Measurements from ENCODE around the gene CASZ1. TPM values are rescaled to one million over a fixed set of nuclear protein-coding genes. Genes with fewer than 3 reads are reported as not detected.

Gene CASZ1
- total and polyA plus RNA-seq, 2 donors (not counting 3 experiments of a cell fraction or from before 2014, with no cell fraction given) = 1.5 to 5.2 TPM

- H3K27ac ChIP-seq (ENCODE audit: insufficient read depth, low read depth, low read length) = no peak overlapping the region
- H3K9me1 ChIP-seq (replicated peaks; ENCODE audit: control insufficient read depth, extremely low read depth, insufficient read depth, low read length) = no peaks in the 10 kb centered on the region
- no peaks in the 10 kb centered on the region for H4K20me1 ChIP-seq (replicated peaks; ENCODE audit: control insufficient read depth, extremely low read depth, insufficient read depth, low read length)
- DNase-seq (ENCODE audit: low read depth, low spot score) = no peak
- no peak overlapping the region for H3K4me3 ChIP-seq (replicated peaks in 1 of 3; ENCODE audit: insufficient read depth in 1 of 3, low read depth in 1 of 3, low read length in 3 of 3)
- H3K27me3 ChIP-seq (ENCODE audit: control insufficient read depth in 2 of 2, insufficient read depth in 2 of 2, low read length in 2 of 2) = peaks cover 0 to 2% of the 10 kb centered on the region in 2 experiments
- H2AFZ ChIP-seq (ENCODE audit: low read depth, low read length) = no peak overlapping the region
- H3K79me2 ChIP-seq (ENCODE audit: control insufficient read depth, insufficient read depth, low read length) = no peaks in the 10 kb centered on the region
- H3K4me1 ChIP-seq (ENCODE audit: control insufficient read depth, extremely low read depth, insufficient read depth, low read length) = no peaks in the 10 kb centered on the region
- no TSS peak for BruUV-seq (replicated peaks)
- dilution Hi-C loops (cut with MboI; ENCODE audit: extremely low pct_ligation_motif_present, low sequenced_read_pairs) = no loop called here
- no peak overlapping the region for H3K9ac ChIP-seq (replicated peaks; ENCODE audit: extremely low read depth, insufficient read depth, low read length)
- TF ChIP-seq EZH2 (IDR thresholded peaks at IDR 0.05; ENCODE audit: borderline replicate concordance, low read depth, low read length, severe bottlenecking) = no peak
- no peak for TF ChIP-seq POLR2A (IDR thresholded peaks at IDR 0.05; ENCODE audit: low read depth, low read length)
- TF ChIP-seq CTCF (IDR thresholded peaks at IDR 0.05; ENCODE audit: extremely low read depth in 1 of 2, insufficient read depth in 1 of 2, low read depth in 1 of 2, low read length in 2 of 2) = no peak
- no peak for TF ChIP-seq MYC (IDR thresholded peaks at IDR 0.05; ENCODE audit: low read depth, low read length)
- no peak for TF ChIP-seq GATA2 (IDR thresholded peaks at IDR 0.05; ENCODE audit: insufficient read depth, insufficient read length, low read depth, low read length)
- no peak for TF ChIP-seq JUN (IDR thresholded peaks at IDR 0.05; ENCODE audit: borderline replicate concordance, insufficient read depth, insufficient read length, low read depth)
- TF ChIP-seq MAX (IDR thresholded peaks at IDR 0.05; ENCODE audit: insufficient read depth, insufficient read length) = no peak
- TF ChIP-seq POLR2AphosphoS5 (IDR thresholded peaks at IDR 0.05; ENCODE audit: insufficient read depth, low read depth, low read length) = no peak
- TF ChIP-seq FOS (IDR thresholded peaks at IDR 0.05; ENCODE audit: borderline replicate concordance, insufficient read depth, low read length) = no peak
- ChIA-PET CTCF (no interaction called here), POLR2A (no interaction called here)
- no peaks in the 10 kb centered on the region for H3K9me3 ChIP-seq (replicated peaks; ENCODE audit: control insufficient read depth, insufficient read depth, low read length)
- intact Hi-C loops (cut with micrococcal nuclease) = no loop called here
- no peak overlapping the region for H3K4me2 ChIP-seq (ENCODE audit: insufficient read depth, low read length)
- H3K36me3 ChIP-seq (ENCODE audit: control insufficient read depth in 2 of 2, extremely low read depth in 1 of 2, insufficient read depth in 2 of 2, low read length in 2 of 2) = no peaks in the 10 kb centered on the region
- no peak for FAIRE-seq
Observed at GRCh38 chr1:10709165-10709564, 87.3 kb downstream of the CASZ1 start.
